Muscle layer of duodenum (tissue), 2 donors: ENCODE results near the gene RHOH.

Experiments used
- H3K27ac ChIP-seq: one replicate; pipeline ENCODE4 v1.7.0; 2013; ENCODE audit warnings: mild to moderate bottlenecking, low read length
- H3K27me3 ChIP-seq: one replicate; pipeline ENCODE4 v1.7.0; 2013; ENCODE audit warnings: low read depth, mild to moderate bottlenecking, control low read depth, low read length
- H3K36me3 ChIP-seq, 2 donors: one replicate each; pipeline ENCODE4 v1.7.0; 2013; ENCODE audit warnings: low read length in 2 of 2, control low read depth in 1 of 2, mild to moderate bottlenecking in 1 of 2; ENCODE audit not compliant: insufficient read depth in 2 of 2, control insufficient read depth in 1 of 2
- H3K4me1 ChIP-seq, 2 donors: one replicate each; pipeline ENCODE4 v1.7.0; 2013; ENCODE audit warnings: low read length in 2 of 2, mild to moderate bottlenecking in 2 of 2, control low read depth in 1 of 2, moderate library complexity in 1 of 2; ENCODE audit not compliant: insufficient read depth in 2 of 2, control insufficient read depth in 1 of 2
- H3K4me3 ChIP-seq, 2 donors: one replicate each; pipeline ENCODE4 v1.7.0; 2013; ENCODE audit warnings: low read length in 2 of 2, low read depth in 1 of 2, mild to moderate bottlenecking in 1 of 2
- H3K9me3 ChIP-seq, 2 donors: one replicate each; pipeline ENCODE4 v1.7.0; 2013; ENCODE audit warnings: low read length in 2 of 2, control low read depth in 1 of 2, mild to moderate bottlenecking in 1 of 2; ENCODE audit not compliant: control insufficient read depth in 1 of 2
- donor health status: healthy.

The RHOH gene

DNA sequence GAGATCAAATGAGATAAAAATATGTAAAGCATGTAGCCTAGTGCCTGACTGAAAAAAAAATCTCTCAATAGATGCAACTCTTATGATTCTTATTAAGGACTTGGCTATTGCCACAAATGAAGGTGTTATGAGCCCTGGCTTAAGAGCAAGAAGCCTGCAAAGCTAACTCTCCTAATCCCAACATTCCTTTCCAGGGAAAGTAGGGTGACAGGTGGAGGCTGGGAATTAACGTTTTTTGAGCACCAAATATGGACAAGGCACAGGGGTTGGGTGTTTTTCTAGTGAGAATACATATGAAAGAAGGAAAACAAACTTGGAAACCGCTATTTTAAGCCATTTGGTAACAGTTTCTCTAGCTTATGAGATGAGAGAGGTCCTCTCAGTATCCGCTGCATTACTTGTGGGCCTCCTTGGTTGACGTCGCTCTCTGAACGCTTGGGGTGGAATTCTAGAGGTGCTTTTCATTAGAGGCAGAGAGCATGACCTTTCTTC is 2.4 kb downstream of the RHOH start:
- no peaks in the 10 kb centered on the region for H3K4me1 ChIP-seq
- peak overlapping the region; percentile 45 for H3K27ac ChIP-seq
- H3K9me3 ChIP-seq = no peaks in the 10 kb centered on the region
- peak overlapping the region in 1 of 2 donors; percentile 3 for H3K4me3 ChIP-seq
- H3K27me3 ChIP-seq = no peaks in the 10 kb centered on the region
- no peaks in the 10 kb centered on the region for H3K36me3 ChIP-seq

GRCh38 chr4:40199999-40200874 is 3.4 kb downstream of the RHOH start:
- Histone ChIP-seq H3K9me3 (no peaks in the 10 kb centered on the region), H3K4me1 (no peaks in the 10 kb centered on the region), H3K27me3 (no peaks in the 10 kb centered on the region), H3K36me3 (no peaks in the 10 kb centered on the region), H3K27ac (peak overlapping the region; percentile 45), H3K4me3 (peak overlapping the region in 1 of 2 donors; percentile 13)

- Histone ChIP-seq H3K9me3 (no peaks in the 10 kb centered on the region), H3K4me1 (no peaks in the 10 kb centered on the region), H3K27me3 (no peaks in the 10 kb centered on the region), H3K4me3 (peak overlapping the region in 1 of 2 donors; percentile 13), H3K27ac (peak overlapping the region; percentile 45), H3K36me3 (no peaks in the 10 kb centered on the region)
These were observed 4.3 kb downstream of the RHOH start for GRCh38 chr4:40200875-40201801.

GRCh38 chr4:40201898-40202297 is 5.1 kb downstream of the RHOH start:
- Histone ChIP-seq H3K36me3 (no peaks in the 10 kb centered on the region), H3K4me3 (no peak overlapping the region), H3K27me3 (no peaks in the 10 kb centered on the region), H3K4me1 (no peaks in the 10 kb centered on the region), H3K27ac (no peak overlapping the region), H3K9me3 (no peaks in the 10 kb centered on the region)

GRCh38 chr4:40202474-40202873 is 5.6 kb downstream of the RHOH start:
- Histone ChIP-seq H3K36me3 (no peaks in the 10 kb centered on the region), H3K9me3 (no peaks in the 10 kb centered on the region), H3K27me3 (no peaks in the 10 kb centered on the region), H3K4me3 (no peak overlapping the region), H3K27ac (peak overlapping the region; percentile 26), H3K4me1 (no peaks in the 10 kb centered on the region)

- Histone ChIP-seq H3K27ac (no peak overlapping the region), H3K9me3 (no peaks in the 10 kb centered on the region), H3K27me3 (no peaks in the 10 kb centered on the region), H3K4me1 (no peaks in the 10 kb centered on the region), H3K4me3 (no peak overlapping the region), H3K36me3 (no peaks in the 10 kb centered on the region)
These were observed 7.9 kb downstream of the RHOH start for GRCh38 chr4:40204507-40205258.

DNA sequence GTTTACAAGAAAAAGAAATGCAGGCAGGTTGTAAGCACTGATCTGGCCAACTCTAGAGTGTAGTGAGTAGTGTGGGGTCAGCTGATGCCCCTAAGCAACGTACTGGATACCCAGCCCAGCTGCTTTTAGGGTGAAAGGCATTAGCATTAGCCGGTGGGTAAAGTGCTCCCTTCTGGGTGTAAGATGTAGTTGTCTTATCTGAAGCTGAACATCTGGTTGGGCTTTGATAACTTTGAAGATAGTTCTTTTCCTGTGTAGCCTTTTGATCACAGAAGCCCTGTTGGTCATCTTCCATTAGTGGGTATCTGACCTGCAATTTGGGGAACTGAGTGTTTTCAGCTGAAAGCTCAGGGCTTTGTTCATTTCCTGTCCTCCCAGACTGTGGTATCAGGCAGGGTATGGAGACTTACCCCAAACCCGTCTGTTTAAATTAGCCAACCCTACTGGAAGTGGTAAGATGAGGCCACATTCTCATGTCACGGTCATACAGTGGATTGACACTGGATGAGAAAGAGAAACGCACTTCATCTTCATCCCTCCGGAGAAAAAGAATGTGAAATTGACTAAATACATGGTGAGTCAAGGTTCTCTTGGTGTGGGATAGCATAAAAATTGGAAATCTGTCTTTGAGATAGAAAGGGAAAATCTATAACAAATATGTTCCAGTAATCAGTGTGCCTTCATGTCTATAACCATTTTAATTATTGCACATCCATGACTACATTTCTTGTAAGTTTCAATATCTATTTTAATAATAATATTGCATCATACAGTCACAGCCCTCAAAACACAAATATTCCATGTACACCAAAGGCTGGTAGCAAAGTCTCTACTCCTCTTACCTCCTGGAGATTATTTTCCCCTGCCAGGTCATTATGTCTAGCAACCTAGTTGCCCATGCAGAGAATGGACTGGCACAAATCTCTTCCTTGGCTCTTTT is 8.7 kb downstream of the RHOH start:
- peak overlapping the region; percentile 69 for H3K27ac ChIP-seq
- H3K4me3 ChIP-seq = no peak overlapping the region
- no peaks in the 10 kb centered on the region for H3K27me3 ChIP-seq
- no peaks in the 10 kb centered on the region for H3K4me1 ChIP-seq
- H3K9me3 ChIP-seq = no peaks in the 10 kb centered on the region
- no peaks in the 10 kb centered on the region for H3K36me3 ChIP-seq

- no peaks in the 10 kb centered on the region for H3K27me3 ChIP-seq
- no peaks in the 10 kb centered on the region for H3K4me1 ChIP-seq
- no peaks in the 10 kb centered on the region for H3K9me3 ChIP-seq
- no peaks in the 10 kb centered on the region for H3K36me3 ChIP-seq
- H3K4me3 ChIP-seq = no peak overlapping the region
- peak overlapping the region; percentile 69 for H3K27ac ChIP-seq
These were observed 9.6 kb downstream of the RHOH start for GRCh38 chr4:40206426-40206825.

GRCh38 chr4:40209401-40209800 is 12.6 kb downstream of the RHOH start:
- Histone ChIP-seq H3K36me3 (no peaks in the 10 kb centered on the region), H3K4me3 (no peak overlapping the region), H3K4me1 (no peaks in the 10 kb centered on the region), H3K27ac (no peak overlapping the region), H3K9me3 (no peaks in the 10 kb centered on the region), H3K27me3 (no peaks in the 10 kb centered on the region)

DNA sequence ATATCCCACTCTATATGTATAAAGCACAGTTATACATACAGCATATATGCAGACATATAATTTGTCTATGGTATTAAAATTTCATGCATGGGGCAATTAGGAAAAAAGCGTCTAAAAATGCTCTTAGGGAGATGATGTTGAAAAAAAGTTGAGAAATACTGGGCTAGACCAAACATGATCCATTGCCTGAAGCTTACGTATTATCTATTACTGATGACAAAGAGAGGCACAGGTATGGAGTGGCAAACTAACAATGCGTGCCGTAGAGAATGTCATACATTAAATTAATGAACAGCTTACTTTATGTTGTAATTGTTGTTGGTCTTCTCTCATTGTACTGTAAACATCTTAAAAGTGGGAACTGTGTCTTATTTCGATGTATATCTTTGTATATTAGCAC is 13.9 kb downstream of the RHOH start:
- Histone ChIP-seq H3K36me3 (no peaks in the 10 kb centered on the region), H3K4me1 (no peaks in the 10 kb centered on the region), H3K9me3 (no peaks in the 10 kb centered on the region), H3K4me3 (no peak overlapping the region), H3K27me3 (no peaks in the 10 kb centered on the region), H3K27ac (no peak overlapping the region)
